GM23338 (cell line): ENCODE measurements around the gene GAS6. TPM values are rescaled to one million over a fixed set of nuclear protein-coding genes. Genes with fewer than 3 reads are reported as not detected.

Experiments used
- ATAC-seq: fragments of 200-7000 bp; cut with Tn5 transposase; 3 replicates; pipeline ENCODE4 v1.9.1; 2020
- DNase-seq: peaks from one replicate; pipeline ENCODE4 v3.0.0-alpha.2; 2015; ENCODE audit warnings: low spot score
- H2AFZ ChIP-seq: fragments of 200-600 bp; sonication (generic); 2 replicates; pipeline ENCODE4 v1.8.0; 2016; ENCODE audit warnings: antibody characterized with exemption, mild to moderate bottlenecking, moderate library complexity
- H3F3A ChIP-seq: fragments of 200-600 bp; sonication (generic); replicated peaks from 2 replicates; pipeline ENCODE4 v1.8.0; 2017; ENCODE audit warnings: antibody characterized with exemption, mixed run types, low read depth
- H3K27ac ChIP-seq: fragments of 200-600 bp; sonication (generic); 2 replicates; pipeline ENCODE4 v1.6.1; 2016; ENCODE audit warnings: low read depth
- H3K27me3 ChIP-seq: fragments of 200-600 bp; sonication (generic); 2 replicates; pipeline ENCODE4 v1.8.0; 2016; ENCODE audit warnings: mild to moderate bottlenecking, mixed run types, moderate library complexity; ENCODE audit not compliant: insufficient read depth
- H3K36me3 ChIP-seq: fragments of 200-600 bp; sonication (generic); 2 replicates; pipeline ENCODE4 v1.8.0; 2016; ENCODE audit warnings: mild to moderate bottlenecking; ENCODE audit not compliant: insufficient read depth
- H3K4me1 ChIP-seq: fragments of 200-600 bp; sonication (generic); 2 replicates; pipeline ENCODE4 v1.8.0; 2016; ENCODE audit warnings: mild to moderate bottlenecking, moderate library complexity; ENCODE audit not compliant: insufficient read depth
- H3K4me2 ChIP-seq: fragments of 200-600 bp; sonication (generic); 2 replicates; pipeline ENCODE4 v1.7.1; 2017; ENCODE audit warnings: mixed run types
- H3K4me3 ChIP-seq: fragments of 200-600 bp; sonication (generic); 2 replicates; pipeline ENCODE4 v1.6.1; 2016; ENCODE audit warnings: mixed run types
- H3K79me2 ChIP-seq: fragments of 200-600 bp; sonication (generic); replicated peaks from 2 replicates; pipeline ENCODE4 v1.8.0; 2017; ENCODE audit warnings: mild to moderate bottlenecking; ENCODE audit not compliant: insufficient read depth
- H3K9me2 ChIP-seq: fragments of 200-600 bp; sonication (generic); 2 replicates; pipeline ENCODE4 v1.8.0; 2017; ENCODE audit not compliant: insufficient read depth
- H4K20me1 ChIP-seq: fragments of 200-600 bp; sonication (generic); replicated peaks from 2 replicates; pipeline ENCODE4 v1.8.0; 2017; ENCODE audit warnings: mild to moderate bottlenecking; ENCODE audit not compliant: insufficient read depth
- H3K27ac Mint-ChIP-seq: 2 replicates; pipeline ENCODE4 v1.8.0; 2020; ENCODE audit warnings: inconsistent platforms, mild to moderate bottlenecking, moderate library complexity, mixed read lengths
- H3K27me3 Mint-ChIP-seq: 3 replicates; pipeline ENCODE4 v1.8.0; 2022; ENCODE audit warnings: low read depth, mild to moderate bottlenecking, moderate library complexity, mixed read lengths, inconsistent platforms; ENCODE audit not compliant: insufficient read depth, poor library complexity
- H3K36me3 Mint-ChIP-seq: 3 replicates; pipeline ENCODE4 v1.8.0; 2021; ENCODE audit warnings: low read depth, mild to moderate bottlenecking, inconsistent platforms, moderate library complexity, mixed read lengths
- H3K4me1 Mint-ChIP-seq: 3 replicates; pipeline ENCODE4 v1.8.0; 2020; ENCODE audit warnings: mild to moderate bottlenecking, inconsistent platforms, mixed read lengths
- H3K4me3 Mint-ChIP-seq: 3 replicates; pipeline ENCODE4 v1.8.0; 2021; ENCODE audit warnings: moderate library complexity, mild to moderate bottlenecking, inconsistent platforms, mixed read lengths
- H3K9me3 Mint-ChIP-seq: 3 replicates; pipeline ENCODE4 v1.8.0; 2020; ENCODE audit warnings: moderate library complexity, mild to moderate bottlenecking, inconsistent platforms, mixed read lengths
- CREB1 ChIP-seq: fragments of 250-450 bp; sonication (Bioruptor Pico); IDR thresholded peaks from 2 replicates; pipeline ENCODE4 v1.5.0; 2020; ENCODE audit warnings: low read depth, mild to moderate bottlenecking, moderate library complexity
- ETS1 ChIP-seq: IDR thresholded peaks from 2 replicates; pipeline ENCODE4 v1.6.1; 2016; ENCODE audit warnings: antibody characterized with exemption
- EZH2 ChIP-seq: fragments of 200-600 bp; sonication (generic); IDR thresholded peaks from one replicate; pipeline ENCODE4 v1.8.0; 2017; ENCODE audit warnings: antibody characterized with exemption, mild to moderate bottlenecking, low read depth; ENCODE audit not compliant: unreplicated experiment
- EZH2phosphoT487 ChIP-seq: fragments of 200-600 bp; sonication (generic); IDR thresholded peaks from one replicate; pipeline ENCODE4 v1.8.1; 2018; ENCODE audit warnings: antibody characterized with exemption; ENCODE audit not compliant: unreplicated experiment
- JUNB ChIP-seq: IDR thresholded peaks from one replicate; pipeline ENCODE4 v1.6.1; 2016; ENCODE audit warnings: antibody characterized with exemption; ENCODE audit not compliant: unreplicated experiment
- NANOG ChIP-seq: IDR thresholded peaks from 2 replicates; pipeline ENCODE4 v1.6.1; 2016; ENCODE audit warnings: antibody characterized with exemption, borderline replicate concordance
- POLR2AphosphoS5 ChIP-seq: IDR thresholded peaks from 2 replicates; pipeline ENCODE4 v1.6.1; 2016; ENCODE audit warnings: antibody characterized with exemption, low read depth
- ZNF114 ChIP-seq: fragments of 250-450 bp; sonication (Bioruptor Pico); IDR thresholded peaks from 2 replicates; pipeline ENCODE4 v1.5.0; 2020; ENCODE audit warnings: mild to moderate bottlenecking, moderate library complexity
- ZNF331 ChIP-seq: fragments of 250-450 bp; sonication (Bioruptor Pico); IDR thresholded peaks from 2 replicates; pipeline ENCODE4 v1.5.0; 2020; ENCODE audit warnings: low read depth, mild to moderate bottlenecking, moderate library complexity
- polyA plus RNA-seq: library from polyadenylated mRNA; unstranded; fragments of >200 nt; fragmentation: Nextera tagmentation; extraction: Ambion mirVana; gene quantifications from 2 replicates; pipeline ENCODE4 v1.2.1, GENCODE V29; 2016
- total RNA-seq: library from RNA; depleted of rRNA; stranded (reverse); fragments of >200 nt; shearing (Covaris generic); gene quantifications from 2 replicates; pipeline ENCODE4 v1.2.3, GENCODE V29; 2014
- TF ChIP-seq, protein P1 (sequence below), 2 experiments: fragments of 200-600 bp in 1 of 2; sonication (generic) in 1 of 2; conservative IDR thresholded peaks; 2 replicates each; pipeline versions ENCODE4 v1.5.1 to v1.6.1; 2016 to 2017; ENCODE audit warnings: antibody characterized with exemption in 2 of 2, low read depth in 2 of 2, mild to moderate bottlenecking in 2 of 2, moderate library complexity in 1 of 2
- TF ChIP-seq, protein P2 (sequence below): IDR thresholded peaks from one replicate; pipeline ENCODE4 v1.6.1; 2018; ENCODE audit warnings: antibody characterized with exemption; ENCODE audit not compliant: unreplicated experiment

GAS6 gene
- total and polyA plus RNA-seq, 2 experiments from 2014 or later, result 7.9 to 21.2 TPM

GRCh38 chr13:113875429-113875815 lies 11.5 kb upstream of the GAS6 start (continued):
- TF ChIP-seq EZH2phosphoT487 (no peak), CREB1 (CRISPR knock-in tag) (no peak), NANOG (no peak)

DNA sequence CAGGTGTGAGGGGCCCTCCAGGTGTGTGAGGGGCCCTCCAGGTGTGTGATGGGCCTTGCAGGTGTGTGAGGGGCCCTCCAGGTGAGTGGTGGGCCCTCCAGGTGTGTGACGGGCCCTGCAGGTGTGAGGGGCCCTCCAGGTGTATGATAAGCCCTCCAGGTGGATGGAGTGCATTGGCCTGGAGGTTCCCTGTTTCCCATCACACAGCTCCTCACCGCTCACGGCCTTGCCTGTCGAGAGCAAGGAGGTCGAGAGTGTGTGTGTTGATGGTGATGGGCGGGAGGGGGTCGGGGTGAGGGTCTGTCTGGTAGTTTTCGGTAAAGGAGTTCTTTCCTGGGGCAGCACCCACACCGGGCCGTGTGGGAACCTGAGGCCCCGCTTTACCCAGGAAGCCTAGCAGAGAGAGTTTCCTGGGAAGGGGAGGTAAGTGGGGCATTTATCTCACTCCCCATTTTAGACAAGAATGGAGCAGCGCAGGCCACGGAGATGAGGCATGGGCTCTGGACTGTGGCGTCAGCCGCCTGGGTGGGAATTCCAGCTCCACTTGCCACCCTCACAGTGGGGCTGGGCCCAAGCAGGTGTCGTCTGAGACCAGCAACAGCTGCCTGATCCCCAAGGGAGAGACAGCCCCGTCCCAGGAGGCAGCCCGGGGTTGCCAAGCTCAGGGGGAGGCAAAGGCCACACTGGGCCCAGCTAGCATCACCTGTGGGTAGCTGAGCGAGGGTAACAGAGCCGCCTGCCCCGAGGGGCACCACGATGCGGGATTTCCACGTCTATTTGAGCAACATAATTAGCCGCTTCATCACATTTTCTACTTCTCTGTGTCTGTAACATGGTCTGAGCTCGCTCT lies 10.9 kb upstream of the GAS6 start:
- Histone ChIP-seq H3K36me3 (no peaks in the 10 kb centered on the region), H3K4me1 (peaks cover 8% of the 10 kb centered on the region; the same call in 1 of the 2 replicates), H3K27me3 (no peaks in the 10 kb centered on the region), H3K27ac (no peak overlapping the region), H3K79me2 (no peaks in the 10 kb centered on the region), H3F3A (no peaks in the 10 kb centered on the region), H2AFZ (no peak overlapping the region), H3K4me2 (no peak overlapping the region), H3K4me3 (no peak overlapping the region), H3K9me2 (no peaks in the 10 kb centered on the region), H4K20me1 (no peaks in the 10 kb centered on the region)
- DNase-seq (no peak), ATAC-seq (peak; percentile 22; the same call in 1 of the 3 replicates)
- no peak overlapping the region for H3K27ac Mint-ChIP-seq
- H3K27me3 Mint-ChIP-seq, result peaks cover 6% of the 10 kb centered on the region
- H3K9me3 Mint-ChIP-seq, result no peaks in the 10 kb centered on the region; the same call in 2 of the 3 replicates
- H3K4me3 Mint-ChIP-seq, result no peak overlapping the region
- peaks cover 17% of the 10 kb centered on the region for H3K4me1 Mint-ChIP-seq
- H3K36me3 Mint-ChIP-seq, result no peaks in the 10 kb centered on the region
- no peak for TF ChIP-seq EZH2phosphoT487
- no peak for TF ChIP-seq ZNF114 (CRISPR knock-in tag)
- TF ChIP-seq, protein P1, sequence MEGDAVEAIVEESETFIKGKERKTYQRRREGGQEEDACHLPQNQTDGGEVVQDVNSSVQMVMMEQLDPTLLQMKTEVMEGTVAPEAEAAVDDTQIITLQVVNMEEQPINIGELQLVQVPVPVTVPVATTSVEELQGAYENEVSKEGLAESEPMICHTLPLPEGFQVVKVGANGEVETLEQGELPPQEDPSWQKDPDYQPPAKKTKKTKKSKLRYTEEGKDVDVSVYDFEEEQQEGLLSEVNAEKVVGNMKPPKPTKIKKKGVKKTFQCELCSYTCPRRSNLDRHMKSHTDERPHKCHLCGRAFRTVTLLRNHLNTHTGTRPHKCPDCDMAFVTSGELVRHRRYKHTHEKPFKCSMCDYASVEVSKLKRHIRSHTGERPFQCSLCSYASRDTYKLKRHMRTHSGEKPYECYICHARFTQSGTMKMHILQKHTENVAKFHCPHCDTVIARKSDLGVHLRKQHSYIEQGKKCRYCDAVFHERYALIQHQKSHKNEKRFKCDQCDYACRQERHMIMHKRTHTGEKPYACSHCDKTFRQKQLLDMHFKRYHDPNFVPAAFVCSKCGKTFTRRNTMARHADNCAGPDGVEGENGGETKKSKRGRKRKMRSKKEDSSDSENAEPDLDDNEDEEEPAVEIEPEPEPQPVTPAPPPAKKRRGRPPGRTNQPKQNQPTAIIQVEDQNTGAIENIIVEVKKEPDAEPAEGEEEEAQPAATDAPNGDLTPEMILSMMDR (conservative IDR thresholded peaks at IDR 0.05; ENCODE audit: low read depth in 2 of 2), result no peak
- TF ChIP-seq JUNB, result no peak
- no peak for TF ChIP-seq ETS1
- no peak for TF ChIP-seq CREB1 (CRISPR knock-in tag)
- no peak for TF ChIP-seq NANOG
- TF ChIP-seq EZH2, result no peak
- TF ChIP-seq ZNF331 (CRISPR knock-in tag), result no peak
- no peak for TF ChIP-seq POLR2AphosphoS5
- TF ChIP-seq, protein P2, sequence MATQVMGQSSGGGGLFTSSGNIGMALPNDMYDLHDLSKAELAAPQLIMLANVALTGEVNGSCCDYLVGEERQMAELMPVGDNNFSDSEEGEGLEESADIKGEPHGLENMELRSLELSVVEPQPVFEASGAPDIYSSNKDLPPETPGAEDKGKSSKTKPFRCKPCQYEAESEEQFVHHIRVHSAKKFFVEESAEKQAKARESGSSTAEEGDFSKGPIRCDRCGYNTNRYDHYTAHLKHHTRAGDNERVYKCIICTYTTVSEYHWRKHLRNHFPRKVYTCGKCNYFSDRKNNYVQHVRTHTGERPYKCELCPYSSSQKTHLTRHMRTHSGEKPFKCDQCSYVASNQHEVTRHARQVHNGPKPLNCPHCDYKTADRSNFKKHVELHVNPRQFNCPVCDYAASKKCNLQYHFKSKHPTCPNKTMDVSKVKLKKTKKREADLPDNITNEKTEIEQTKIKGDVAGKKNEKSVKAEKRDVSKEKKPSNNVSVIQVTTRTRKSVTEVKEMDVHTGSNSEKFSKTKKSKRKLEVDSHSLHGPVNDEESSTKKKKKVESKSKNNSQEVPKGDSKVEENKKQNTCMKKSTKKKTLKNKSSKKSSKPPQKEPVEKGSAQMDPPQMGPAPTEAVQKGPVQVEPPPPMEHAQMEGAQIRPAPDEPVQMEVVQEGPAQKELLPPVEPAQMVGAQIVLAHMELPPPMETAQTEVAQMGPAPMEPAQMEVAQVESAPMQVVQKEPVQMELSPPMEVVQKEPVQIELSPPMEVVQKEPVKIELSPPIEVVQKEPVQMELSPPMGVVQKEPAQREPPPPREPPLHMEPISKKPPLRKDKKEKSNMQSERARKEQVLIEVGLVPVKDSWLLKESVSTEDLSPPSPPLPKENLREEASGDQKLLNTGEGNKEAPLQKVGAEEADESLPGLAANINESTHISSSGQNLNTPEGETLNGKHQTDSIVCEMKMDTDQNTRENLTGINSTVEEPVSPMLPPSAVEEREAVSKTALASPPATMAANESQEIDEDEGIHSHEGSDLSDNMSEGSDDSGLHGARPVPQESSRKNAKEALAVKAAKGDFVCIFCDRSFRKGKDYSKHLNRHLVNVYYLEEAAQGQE, result no peak
